Measurements from ENCODE around the gene CDK4. TPM values are rescaled to one million over a fixed set of nuclear protein-coding genes. Genes with fewer than 3 reads are reported as not detected.

CDK4 gene
- total and polyA plus RNA-seq, 2 of the 13 experiments (the other 11 are each of a cell fraction or from before 2014, with no cell fraction given): 191 to 209 TPM

DNA sequence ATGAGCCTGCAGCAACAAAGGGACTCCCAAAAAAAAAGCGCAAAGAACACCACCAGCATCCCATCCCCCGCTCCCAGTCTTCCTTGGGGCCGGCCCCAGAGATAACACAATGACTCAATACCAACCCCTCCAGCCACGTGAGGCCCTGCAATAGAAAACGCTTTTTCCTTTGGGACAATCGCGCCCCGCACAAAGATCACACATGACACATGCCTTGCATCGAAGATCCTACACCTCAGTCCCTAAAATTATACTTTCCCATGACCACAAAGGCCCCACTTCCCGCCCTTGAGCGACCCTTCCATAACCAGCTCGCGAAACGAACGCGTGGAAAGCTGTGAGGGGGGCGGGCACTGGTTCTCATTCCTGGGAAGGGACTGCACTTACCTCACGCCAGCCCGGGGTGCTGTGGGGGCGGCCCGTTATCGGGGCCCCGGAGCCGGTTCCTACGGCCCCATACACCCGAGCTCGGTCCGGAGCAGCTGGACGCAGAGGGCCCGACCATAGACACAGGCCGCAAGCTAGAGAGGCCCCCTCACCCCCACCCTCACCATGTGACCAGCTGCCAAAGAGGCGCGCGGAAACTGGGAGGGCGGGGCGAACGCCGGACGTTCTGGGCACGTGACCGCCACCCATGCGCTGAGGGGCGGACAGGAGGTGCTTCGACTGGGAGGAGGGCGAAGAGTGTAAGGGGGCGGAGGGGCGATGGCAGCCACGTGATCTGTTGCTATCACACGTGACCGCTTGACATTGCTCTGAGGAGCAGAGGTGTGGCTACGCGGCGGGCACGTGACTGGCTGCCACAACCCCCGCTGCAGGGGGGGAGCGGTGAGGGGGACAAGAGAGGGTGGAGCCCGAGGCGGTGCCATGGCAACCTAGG lies at the start of gene CDK4 (continued):
- TF ChIP-seq, protein P1, sequence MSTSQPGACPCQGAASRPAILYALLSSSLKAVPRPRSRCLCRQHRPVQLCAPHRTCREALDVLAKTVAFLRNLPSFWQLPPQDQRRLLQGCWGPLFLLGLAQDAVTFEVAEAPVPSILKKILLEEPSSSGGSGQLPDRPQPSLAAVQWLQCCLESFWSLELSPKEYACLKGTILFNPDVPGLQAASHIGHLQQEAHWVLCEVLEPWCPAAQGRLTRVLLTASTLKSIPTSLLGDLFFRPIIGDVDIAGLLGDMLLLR (CRISPR knock-in tag; IDR thresholded peaks at IDR 0.05): peak; percentile 87; the same call in 1 of the 2 replicates
- TF ChIP-seq ZC3H13 (CRISPR knock-in tag; IDR thresholded peaks at IDR 0.05) (peak; percentile 91), HMG20A (CRISPR knock-in tag; IDR thresholded peaks at IDR 0.05; ENCODE audit: borderline replicate concordance) (peak; percentile 34; the same call in 1 of the 2 replicates), ZNF552 (CRISPR knock-in tag; IDR thresholded peaks at IDR 0.05; ENCODE audit: borderline replicate concordance) (peak; percentile 89), BRD4 (CRISPR knock-in tag; IDR thresholded peaks at IDR 0.05) (peak; percentile 86), ZFP37 (CRISPR knock-in tag; IDR thresholded peaks at IDR 0.05; ENCODE audit: borderline replicate concordance) (no peak; the same call in 1 of the 2 replicates), ZNF251 (CRISPR knock-in tag; IDR thresholded peaks at IDR 0.05) (peak; percentile 87; the same call in 1 of the 2 replicates), GZF1 (CRISPR knock-in tag; IDR thresholded peaks at IDR 0.05) (no peak), RBFOX2 (IDR thresholded peaks at IDR 0.05; ENCODE audit: low read depth, low read length) (peak; percentile 93), HOXA9 (CRISPR knock-in tag; IDR thresholded peaks at IDR 0.05; ENCODE audit: borderline replicate concordance) (peak; percentile 93; the same call in 1 of the 2 replicates)
- TF ChIP-seq, protein P2, sequence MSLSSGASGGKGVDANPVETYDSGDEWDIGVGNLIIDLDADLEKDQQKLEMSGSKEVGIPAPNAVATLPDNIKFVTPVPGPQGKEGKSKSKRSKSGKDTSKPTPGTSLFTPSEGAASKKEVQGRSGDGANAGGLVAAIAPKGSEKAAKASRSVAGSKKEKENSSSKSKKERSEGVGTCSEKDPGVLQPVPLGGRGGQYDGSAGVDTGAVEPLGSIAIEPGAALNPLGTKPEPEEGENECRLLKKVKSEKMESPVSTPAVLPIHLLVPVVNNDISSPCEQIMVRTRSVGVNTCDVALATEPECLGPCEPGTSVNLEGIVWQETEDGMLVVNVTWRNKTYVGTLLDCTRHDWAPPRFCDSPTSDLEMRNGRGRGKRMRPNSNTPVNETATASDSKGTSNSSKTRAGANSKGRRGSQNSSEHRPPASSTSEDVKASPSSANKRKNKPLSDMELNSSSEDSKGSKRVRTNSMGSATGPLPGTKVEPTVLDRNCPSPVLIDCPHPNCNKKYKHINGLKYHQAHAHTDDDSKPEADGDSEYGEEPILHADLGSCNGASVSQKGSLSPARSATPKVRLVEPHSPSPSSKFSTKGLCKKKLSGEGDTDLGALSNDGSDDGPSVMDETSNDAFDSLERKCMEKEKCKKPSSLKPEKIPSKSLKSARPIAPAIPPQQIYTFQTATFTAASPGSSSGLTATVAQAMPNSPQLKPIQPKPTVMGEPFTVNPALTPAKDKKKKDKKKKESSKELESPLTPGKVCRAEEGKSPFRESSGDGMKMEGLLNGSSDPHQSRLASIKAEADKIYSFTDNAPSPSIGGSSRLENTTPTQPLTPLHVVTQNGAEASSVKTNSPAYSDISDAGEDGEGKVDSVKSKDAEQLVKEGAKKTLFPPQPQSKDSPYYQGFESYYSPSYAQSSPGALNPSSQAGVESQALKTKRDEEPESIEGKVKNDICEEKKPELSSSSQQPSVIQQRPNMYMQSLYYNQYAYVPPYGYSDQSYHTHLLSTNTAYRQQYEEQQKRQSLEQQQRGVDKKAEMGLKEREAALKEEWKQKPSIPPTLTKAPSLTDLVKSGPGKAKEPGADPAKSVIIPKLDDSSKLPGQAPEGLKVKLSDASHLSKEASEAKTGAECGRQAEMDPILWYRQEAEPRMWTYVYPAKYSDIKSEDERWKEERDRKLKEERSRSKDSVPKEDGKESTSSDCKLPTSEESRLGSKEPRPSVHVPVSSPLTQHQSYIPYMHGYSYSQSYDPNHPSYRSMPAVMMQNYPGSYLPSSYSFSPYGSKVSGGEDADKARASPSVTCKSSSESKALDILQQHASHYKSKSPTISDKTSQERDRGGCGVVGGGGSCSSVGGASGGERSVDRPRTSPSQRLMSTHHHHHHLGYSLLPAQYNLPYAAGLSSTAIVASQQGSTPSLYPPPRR (CRISPR knock-in tag; IDR thresholded peaks at IDR 0.05; ENCODE audit: borderline replicate concordance): peak; percentile 85
- TF ChIP-seq, protein P3, sequence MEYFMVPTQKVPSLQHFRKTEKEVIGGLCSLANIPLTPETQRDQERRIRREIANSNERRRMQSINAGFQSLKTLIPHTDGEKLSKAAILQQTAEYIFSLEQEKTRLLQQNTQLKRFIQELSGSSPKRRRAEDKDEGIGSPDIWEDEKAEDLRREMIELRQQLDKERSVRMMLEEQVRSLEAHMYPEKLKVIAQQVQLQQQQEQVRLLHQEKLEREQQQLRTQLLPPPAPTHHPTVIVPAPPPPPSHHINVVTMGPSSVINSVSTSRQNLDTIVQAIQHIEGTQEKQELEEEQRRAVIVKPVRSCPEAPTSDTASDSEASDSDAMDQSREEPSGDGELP (IDR thresholded peaks at IDR 0.05; ENCODE audit: borderline replicate concordance, low read depth): peak; percentile 89
- TF ChIP-seq, protein P4, sequence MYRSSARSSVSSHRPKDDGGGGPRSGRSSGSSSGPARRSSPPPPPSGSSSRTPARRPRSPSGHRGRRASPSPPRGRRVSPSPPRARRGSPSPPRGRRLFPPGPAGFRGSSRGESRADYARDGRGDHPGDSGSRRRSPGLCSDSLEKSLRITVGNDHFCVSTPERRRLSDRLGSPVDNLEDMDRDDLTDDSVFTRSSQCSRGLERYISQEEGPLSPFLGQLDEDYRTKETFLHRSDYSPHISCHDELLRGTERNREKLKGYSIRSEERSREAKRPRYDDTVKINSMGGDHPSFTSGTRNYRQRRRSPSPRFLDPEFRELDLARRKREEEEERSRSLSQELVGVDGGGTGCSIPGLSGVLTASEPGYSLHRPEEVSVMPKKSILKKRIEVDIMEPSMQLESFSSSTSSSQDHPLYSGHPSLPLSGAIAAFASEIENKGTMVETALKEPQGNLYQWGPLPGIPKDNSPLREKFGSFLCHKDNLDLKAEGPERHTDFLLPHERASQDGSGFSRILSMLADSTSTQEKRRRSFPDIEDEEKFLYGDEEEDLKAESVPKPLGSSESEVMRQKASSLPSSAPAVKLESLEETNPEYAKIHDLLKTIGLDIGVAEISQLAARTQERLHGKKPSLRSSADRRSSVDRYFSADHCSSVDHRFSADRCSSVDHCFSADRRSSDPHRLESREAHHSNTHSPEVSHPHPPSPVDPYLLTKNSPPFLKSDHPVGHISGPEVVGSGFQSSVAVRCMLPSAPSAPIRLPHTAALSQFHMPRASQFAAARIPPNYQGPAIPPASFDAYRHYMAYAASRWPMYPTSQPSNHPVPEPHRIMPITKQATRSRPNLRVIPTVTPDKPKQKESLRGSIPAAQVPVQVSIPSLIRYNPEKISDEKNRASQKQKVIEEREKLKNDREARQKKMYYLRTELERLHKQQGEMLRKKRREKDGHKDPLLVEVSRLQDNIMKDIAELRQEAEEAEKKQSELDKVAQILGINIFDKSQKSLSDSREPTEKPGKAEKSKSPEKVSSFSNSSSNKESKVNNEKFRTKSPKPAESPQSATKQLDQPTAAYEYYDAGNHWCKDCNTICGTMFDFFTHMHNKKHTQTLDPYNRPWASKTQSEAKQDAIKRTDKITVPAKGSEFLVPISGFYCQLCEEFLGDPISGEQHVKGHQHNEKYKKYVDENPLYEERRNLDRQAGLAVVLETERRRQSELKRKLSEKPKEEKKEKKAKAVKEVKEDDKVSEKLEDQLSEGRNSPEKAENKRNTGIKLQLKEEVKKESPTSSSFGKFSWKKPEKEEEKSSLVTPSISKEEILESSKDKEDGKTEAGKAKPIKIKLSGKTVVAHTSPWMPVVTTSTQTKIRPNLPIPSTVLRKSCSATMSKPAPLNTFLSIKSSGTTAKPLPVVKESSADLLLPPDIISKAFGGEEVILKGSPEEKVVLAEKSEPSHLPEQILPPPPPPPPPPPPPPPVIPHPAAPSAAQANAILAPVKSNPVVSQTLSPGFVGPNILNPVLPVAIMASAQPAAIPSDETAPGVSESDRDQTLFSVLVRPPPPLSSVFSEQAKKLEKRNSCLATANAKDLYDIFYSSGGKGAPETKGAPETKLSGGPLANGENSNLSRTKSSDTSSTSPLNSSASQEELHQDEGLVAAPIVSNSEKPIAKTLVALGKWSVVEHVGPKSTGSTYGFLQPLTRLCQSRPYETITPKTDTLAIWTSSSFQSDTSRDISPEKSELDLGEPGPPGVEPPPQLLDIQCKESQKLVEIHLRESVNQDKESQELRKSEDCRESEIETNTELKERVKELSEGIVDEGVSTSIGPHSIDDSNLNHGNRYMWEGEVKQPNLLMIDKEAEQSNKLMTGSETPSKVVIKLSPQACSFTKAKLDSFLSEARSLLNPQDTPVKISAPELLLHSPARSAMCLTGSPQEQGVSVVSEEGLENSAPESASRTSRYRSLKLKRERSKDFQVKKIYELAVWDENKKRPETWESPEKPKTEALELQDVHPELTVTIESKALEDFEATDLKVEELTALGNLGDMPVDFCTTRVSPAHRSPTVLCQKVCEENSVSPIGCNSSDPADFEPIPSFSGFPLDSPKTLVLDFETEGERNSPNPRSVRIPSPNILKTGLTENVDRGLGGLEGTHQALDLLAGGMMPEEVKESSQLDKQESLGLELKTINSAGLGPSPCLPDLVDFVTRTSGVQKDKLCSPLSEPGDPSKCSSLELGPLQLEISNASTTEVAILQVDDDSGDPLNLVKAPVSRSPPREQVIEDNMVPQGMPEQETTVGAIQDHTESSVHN (CRISPR knock-in tag; IDR thresholded peaks at IDR 0.05): no peak; the same call in none of the 2 replicates
